WTC11 (cell line): Measurements from ENCODE around the gene KCTD1.

Experiments
- ESRRA ChIP-seq: sonication (generic); formaldehyde crosslinking; IDR thresholded peaks from 2 replicates; pipeline ENCODE4 v1.8.1; 2022; ENCODE audit warnings: mild to moderate bottlenecking, missing genetic modification reagents, borderline replicate concordance
- FOXK1 ChIP-seq: sonication (generic); formaldehyde crosslinking; IDR thresholded peaks from 2 replicates; pipeline ENCODE4 v1.8.0; 2022; ENCODE audit warnings: mild to moderate bottlenecking, moderate library complexity, missing genetic modification reagents
- TEAD1 ChIP-seq: sonication (generic); formaldehyde crosslinking; IDR thresholded peaks from 2 replicates; pipeline ENCODE4 v1.8.0; 2022; ENCODE audit warnings: mild to moderate bottlenecking, missing genetic modification reagents
- TF ChIP-seq, protein P1 (sequence below): fragments of 200-600 bp; IDR thresholded peaks from 2 replicates; pipeline ENCODE4 v1.8.0; 2022; ENCODE audit warnings: antibody characterized with exemption
- TF ChIP-seq, protein P2 (sequence below): sonication (generic); formaldehyde crosslinking; IDR thresholded peaks from 2 replicates; pipeline ENCODE4 v1.8.0; 2022; ENCODE audit warnings: mild to moderate bottlenecking, missing genetic modification reagents
- TF ChIP-seq, protein P3 (sequence below): sonication (generic); formaldehyde crosslinking; IDR thresholded peaks from 2 replicates; pipeline ENCODE4 v1.8.1; 2023; ENCODE audit warnings: mild to moderate bottlenecking, missing genetic modification reagents, borderline replicate concordance

DNA sequence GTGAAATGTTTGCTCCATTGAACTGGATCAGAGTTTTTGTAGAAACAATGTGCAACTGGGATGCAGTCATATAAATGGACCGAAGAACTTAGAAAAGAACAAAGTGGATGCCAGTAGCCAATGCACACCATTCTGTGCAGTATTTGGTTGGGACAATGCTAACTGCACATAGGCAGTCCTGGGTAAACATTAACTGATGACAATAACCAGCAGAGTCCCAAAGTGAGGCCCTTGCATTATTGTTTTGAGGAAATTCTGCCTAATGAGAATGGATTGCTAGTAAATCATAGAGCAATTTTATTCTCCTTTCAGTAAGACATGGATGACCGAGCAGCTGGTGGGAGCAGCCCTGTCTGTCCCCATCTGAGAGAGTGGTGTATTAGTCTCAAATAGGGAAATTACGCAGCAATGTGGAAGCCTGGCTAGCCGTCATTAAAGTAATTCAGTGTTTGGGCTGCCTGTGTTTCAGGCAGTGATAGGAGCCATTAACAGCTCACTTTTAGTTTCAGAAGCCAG lies 94.9 kb downstream of the KCTD1 start:
- TF ChIP-seq, protein P1, sequence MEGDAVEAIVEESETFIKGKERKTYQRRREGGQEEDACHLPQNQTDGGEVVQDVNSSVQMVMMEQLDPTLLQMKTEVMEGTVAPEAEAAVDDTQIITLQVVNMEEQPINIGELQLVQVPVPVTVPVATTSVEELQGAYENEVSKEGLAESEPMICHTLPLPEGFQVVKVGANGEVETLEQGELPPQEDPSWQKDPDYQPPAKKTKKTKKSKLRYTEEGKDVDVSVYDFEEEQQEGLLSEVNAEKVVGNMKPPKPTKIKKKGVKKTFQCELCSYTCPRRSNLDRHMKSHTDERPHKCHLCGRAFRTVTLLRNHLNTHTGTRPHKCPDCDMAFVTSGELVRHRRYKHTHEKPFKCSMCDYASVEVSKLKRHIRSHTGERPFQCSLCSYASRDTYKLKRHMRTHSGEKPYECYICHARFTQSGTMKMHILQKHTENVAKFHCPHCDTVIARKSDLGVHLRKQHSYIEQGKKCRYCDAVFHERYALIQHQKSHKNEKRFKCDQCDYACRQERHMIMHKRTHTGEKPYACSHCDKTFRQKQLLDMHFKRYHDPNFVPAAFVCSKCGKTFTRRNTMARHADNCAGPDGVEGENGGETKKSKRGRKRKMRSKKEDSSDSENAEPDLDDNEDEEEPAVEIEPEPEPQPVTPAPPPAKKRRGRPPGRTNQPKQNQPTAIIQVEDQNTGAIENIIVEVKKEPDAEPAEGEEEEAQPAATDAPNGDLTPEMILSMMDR: no peak
- TF ChIP-seq, protein P2, sequence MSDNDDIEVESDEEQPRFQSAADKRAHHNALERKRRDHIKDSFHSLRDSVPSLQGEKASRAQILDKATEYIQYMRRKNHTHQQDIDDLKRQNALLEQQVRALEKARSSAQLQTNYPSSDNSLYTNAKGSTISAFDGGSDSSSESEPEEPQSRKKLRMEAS (CRISPR knock-in tag): no peak
- TF ChIP-seq, protein P3, sequence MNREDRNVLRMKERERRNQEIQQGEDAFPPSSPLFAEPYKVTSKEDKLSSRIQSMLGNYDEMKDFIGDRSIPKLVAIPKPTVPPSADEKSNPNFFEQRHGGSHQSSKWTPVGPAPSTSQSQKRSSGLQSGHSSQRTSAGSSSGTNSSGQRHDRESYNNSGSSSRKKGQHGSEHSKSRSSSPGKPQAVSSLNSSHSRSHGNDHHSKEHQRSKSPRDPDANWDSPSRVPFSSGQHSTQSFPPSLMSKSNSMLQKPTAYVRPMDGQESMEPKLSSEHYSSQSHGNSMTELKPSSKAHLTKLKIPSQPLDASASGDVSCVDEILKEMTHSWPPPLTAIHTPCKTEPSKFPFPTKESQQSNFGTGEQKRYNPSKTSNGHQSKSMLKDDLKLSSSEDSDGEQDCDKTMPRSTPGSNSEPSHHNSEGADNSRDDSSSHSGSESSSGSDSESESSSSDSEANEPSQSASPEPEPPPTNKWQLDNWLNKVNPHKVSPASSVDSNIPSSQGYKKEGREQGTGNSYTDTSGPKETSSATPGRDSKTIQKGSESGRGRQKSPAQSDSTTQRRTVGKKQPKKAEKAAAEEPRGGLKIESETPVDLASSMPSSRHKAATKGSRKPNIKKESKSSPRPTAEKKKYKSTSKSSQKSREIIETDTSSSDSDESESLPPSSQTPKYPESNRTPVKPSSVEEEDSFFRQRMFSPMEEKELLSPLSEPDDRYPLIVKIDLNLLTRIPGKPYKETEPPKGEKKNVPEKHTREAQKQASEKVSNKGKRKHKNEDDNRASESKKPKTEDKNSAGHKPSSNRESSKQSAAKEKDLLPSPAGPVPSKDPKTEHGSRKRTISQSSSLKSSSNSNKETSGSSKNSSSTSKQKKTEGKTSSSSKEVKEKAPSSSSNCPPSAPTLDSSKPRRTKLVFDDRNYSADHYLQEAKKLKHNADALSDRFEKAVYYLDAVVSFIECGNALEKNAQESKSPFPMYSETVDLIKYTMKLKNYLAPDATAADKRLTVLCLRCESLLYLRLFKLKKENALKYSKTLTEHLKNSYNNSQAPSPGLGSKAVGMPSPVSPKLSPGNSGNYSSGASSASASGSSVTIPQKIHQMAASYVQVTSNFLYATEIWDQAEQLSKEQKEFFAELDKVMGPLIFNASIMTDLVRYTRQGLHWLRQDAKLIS (CRISPR knock-in tag): no peak
- no peak for TF ChIP-seq TEAD1 (CRISPR knock-in tag)
- TF ChIP-seq ESRRA (CRISPR knock-in tag): no peak
- no peak for TF ChIP-seq FOXK1
